Endothelial cell of umbilical vein (primary cell): ENCODE results near the gene LIPA. TPM values are rescaled to one million over a fixed set of nuclear protein-coding genes. Genes with fewer than 3 reads are reported as not detected.

Experiments used
- BruUV-seq: library from RNA; stranded (reverse); fragments of 400-500 nt; replicated peaks from 2 replicates; lab custom pipeline; 2021; lab: Mats Ljungman, UMichigan
- CTCF ChIA-PET: fragments of 300-600, 350-600 bp; sonication (Branson Sonifier 250); formaldehyde crosslinking; loops from one replicate; lab custom pipeline; 2021; ENCODE audit warnings: antibody characterized with exemption, inconsistent platforms; lab: Charles Lee
- POLR2A ChIA-PET: fragments of 300-600, 350-600 bp; sonication (Branson Sonifier 250); formaldehyde crosslinking; loops from one replicate; lab custom pipeline; 2021; ENCODE audit warnings: antibody characterized with exemption, inconsistent platforms; lab: Charles Lee
- DNase-seq: peaks from one replicate; pipeline ENCODE4 v3.0.0-alpha.2; 2011; ENCODE audit warnings: low read depth, low spot score
- FAIRE-seq: peaks from 2 replicates; lab custom pipeline; 2011; peaks lifted over from hg19 to GRCh38; lab: Jason Lieb, UNC
- H2AFZ ChIP-seq: 2 replicates; pipeline ENCODE4 v1.6.0; 2012; ENCODE audit warnings: low read depth, low read length, control low read depth, inconsistent platforms
- H3K27ac ChIP-seq: 2 replicates; pipeline ENCODE4 v1.5.1; 2011; ENCODE audit warnings: low read depth, mild to moderate bottlenecking, control low read depth, low read length, moderate library complexity; ENCODE audit not compliant: insufficient read depth
- H3K27me3 ChIP-seq, 2 experiments: 2 replicates each; pipeline versions ENCODE4 v1.6.0 to v1.6.1; 2011; ENCODE audit warnings: low read length in 2 of 2, mixed read lengths in 1 of 2; ENCODE audit not compliant: control insufficient read depth in 2 of 2, insufficient read depth in 2 of 2
- H3K36me3 ChIP-seq, 2 experiments: 2 replicates in 1 of 2; 3 replicates in 1 of 2; pipeline ENCODE4 v1.5.1; 2011; ENCODE audit warnings: low read length in 2 of 2, mild to moderate bottlenecking in 1 of 2, moderate library complexity in 1 of 2; ENCODE audit not compliant: control insufficient read depth in 2 of 2, insufficient read depth in 2 of 2; ENCODE audit errors: extremely low read depth in 1 of 2
- H3K4me1 ChIP-seq: 3 replicates; pipeline ENCODE4 v1.5.1; 2011; ENCODE audit warnings: mild to moderate bottlenecking, low read length; ENCODE audit not compliant: control insufficient read depth, insufficient read depth; ENCODE audit errors: extremely low read depth
- H3K4me2 ChIP-seq: 2 replicates; pipeline ENCODE4 v1.6.1; 2011; ENCODE audit warnings: low read length, control low read depth, mixed read lengths; ENCODE audit not compliant: insufficient read depth
- H3K4me3 ChIP-seq, 3 experiments: fragments of 200-600 bp in 1 of 3; sonication (generic), shearing (Covaris generic) in 1 of 3; replicated peaks in 1 of 3; 2 replicates each; pipeline ENCODE4 v1.5.1; 2011 to 2016; ENCODE audit warnings: control low read depth in 3 of 3, low read length in 3 of 3, mild to moderate bottlenecking in 2 of 3, inconsistent platforms in 1 of 3, low read depth in 1 of 3, moderate library complexity in 1 of 3; ENCODE audit not compliant: insufficient read depth in 1 of 3
- H3K79me2 ChIP-seq: 2 replicates; pipeline ENCODE4 v1.6.0; 2012; ENCODE audit warnings: low read length, inconsistent platforms; ENCODE audit not compliant: control insufficient read depth, insufficient read depth
- H3K9ac ChIP-seq: replicated peaks from 2 replicates; pipeline ENCODE3; 2011; ENCODE audit warnings: low read length, control low read depth; ENCODE audit not compliant: insufficient read depth; ENCODE audit errors: extremely low read depth
- H3K9me1 ChIP-seq: replicated peaks from 3 replicates; pipeline ENCODE4 v1.6.0; 2011; ENCODE audit warnings: mild to moderate bottlenecking, low read length; ENCODE audit not compliant: control insufficient read depth, insufficient read depth; ENCODE audit errors: extremely low read depth
- H3K9me3 ChIP-seq: replicated peaks from 2 replicates; pipeline ENCODE4 v1.5.1; 2012; ENCODE audit warnings: low read length, inconsistent platforms; ENCODE audit not compliant: control insufficient read depth, insufficient read depth
- H4K20me1 ChIP-seq: replicated peaks from 2 replicates; pipeline ENCODE3; 2011; ENCODE audit warnings: mild to moderate bottlenecking, low read length; ENCODE audit not compliant: control insufficient read depth, insufficient read depth; ENCODE audit errors: extremely low read depth
- EZH2 ChIP-seq: IDR thresholded peaks from 2 replicates; pipeline ENCODE4 v1.6.1; 2012; ENCODE audit warnings: borderline replicate concordance, low read depth, mild to moderate bottlenecking, moderate library complexity, low read length, inconsistent platforms; ENCODE audit not compliant: severe bottlenecking
- FOS ChIP-seq: IDR thresholded peaks from 2 replicates; pipeline ENCODE4 v1.6.1; 2011; ENCODE audit warnings: mild to moderate bottlenecking, low read length, moderate library complexity, borderline replicate concordance; ENCODE audit not compliant: insufficient read depth
- GATA2 ChIP-seq: IDR thresholded peaks from 2 replicates; pipeline ENCODE4 v1.7.0; 2011; ENCODE audit warnings: low read depth, mild to moderate bottlenecking, moderate library complexity, mixed read lengths, low read length; ENCODE audit not compliant: insufficient read length, insufficient read depth
- JUN ChIP-seq: IDR thresholded peaks from 2 replicates; pipeline ENCODE4 v1.6.1; 2011; ENCODE audit warnings: borderline replicate concordance, low read depth; ENCODE audit not compliant: insufficient read length, insufficient read depth
- MYC ChIP-seq: IDR thresholded peaks from one replicate; pipeline ENCODE4 v1.6.1; 2011; ENCODE audit warnings: mild to moderate bottlenecking, low read depth, low read length
- POLR2A ChIP-seq: IDR thresholded peaks from 2 replicates; pipeline ENCODE4 v1.6.1; 2012; ENCODE audit warnings: low read depth, mild to moderate bottlenecking, control low read depth, low read length
- POLR2AphosphoS5 ChIP-seq: IDR thresholded peaks from 2 replicates; pipeline ENCODE4 v1.6.1; 2012; ENCODE audit warnings: low read depth, mild to moderate bottlenecking, control low read depth, low read length, moderate library complexity; ENCODE audit not compliant: insufficient read depth
- dilution Hi-C: fragments of 300-500 bp; cut with MboI; formaldehyde crosslinking; loops from one replicate; pipeline ENCODE4 v1.15.0; 2019; ENCODE audit warnings: low sequenced_read_pairs; ENCODE audit not compliant: extremely low pct_ligation_motif_present
- intact Hi-C: fragments of 100-400 bp; cut with micrococcal nuclease; formaldehyde crosslinking; loops from one replicate; pipeline ENCODE4 v1.10.0; 2022
- polyA plus RNA-seq, 4 experiments: library from polyadenylated mRNA; depleted of rRNA in 3 of 4; stranded (reverse) in 3 of 4; unstranded in 1 of 4; fragments of >200 nt; gene quantifications; 2 replicates each; pipeline versions ENCODE4 v1.2.1 to v1.2.3, GENCODE V29; 2011 to 2012; ENCODE audit warnings: missing spikeins in 1 of 4
- total RNA-seq: library from RNA; stranded (reverse); gene quantifications from 2 replicates; pipeline ENCODE4 v1.2.3, GENCODE V29; 2021
- TF ChIP-seq, protein P1 (sequence below), 2 donors: IDR thresholded peaks; 1 replicate in 1 of 2; 2 replicates in 1 of 2; pipeline ENCODE4 v1.5.1; 2011; ENCODE audit warnings: low read length in 2 of 2, mild to moderate bottlenecking in 2 of 2, moderate library complexity in 2 of 2, control low read depth in 1 of 2, inconsistent platforms in 1 of 2, low read depth in 1 of 2; ENCODE audit not compliant: insufficient read depth in 1 of 2; ENCODE audit errors: extremely low read depth in 1 of 2
- TF ChIP-seq, protein P2 (sequence below): IDR thresholded peaks from 2 replicates; pipeline ENCODE4 v1.6.1; 2011; ENCODE audit not compliant: insufficient read depth, insufficient read length

The LIPA gene
- total and polyA plus RNA-seq, 2 donors (not counting 3 experiments of a cell fraction or from before 2014, with no cell fraction given): 24.0 to 41.1 TPM

DNA sequence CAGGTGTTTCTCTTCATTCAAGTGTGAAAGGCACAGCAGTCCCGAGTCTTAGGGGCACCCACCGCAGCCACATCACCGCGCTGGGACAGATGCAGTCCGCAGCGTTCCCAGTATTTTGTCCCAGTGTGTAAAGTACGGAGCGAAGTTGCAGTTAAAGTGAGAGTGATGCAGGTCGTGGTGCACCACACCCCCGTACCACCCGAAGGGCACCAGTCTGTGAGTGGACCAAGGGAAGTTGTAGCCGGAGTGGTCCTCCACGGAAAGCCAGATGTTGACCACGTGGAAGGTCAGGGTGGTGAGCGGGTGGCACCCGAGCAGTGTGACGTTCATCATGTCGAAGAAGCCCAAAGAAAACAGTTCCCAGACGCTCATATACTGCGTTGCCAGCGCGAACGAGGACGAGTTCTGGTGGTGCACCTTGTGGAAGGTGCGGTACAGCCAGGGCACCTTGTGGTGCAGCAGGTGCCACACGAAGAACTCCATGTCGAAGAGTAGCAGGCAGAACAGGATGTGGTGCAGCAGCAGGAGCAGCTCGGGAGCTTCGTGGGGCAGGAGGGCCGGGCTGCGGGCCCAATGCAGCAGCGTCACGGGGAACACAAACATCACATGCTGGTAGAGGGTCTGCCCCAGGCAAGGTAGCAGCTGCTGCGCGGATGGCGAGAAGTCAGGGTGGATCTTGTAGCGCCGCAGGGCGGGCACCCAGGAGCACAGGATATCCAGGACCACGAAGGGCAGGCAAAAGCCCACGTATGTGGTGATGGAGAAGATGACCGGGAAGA, 45.0 kb downstream of the LIPA start:
- ChIA-PET POLR2A (interaction anchor here (0.9 to 1.1 kb wide), 2 partner anchors 182 to 203 kb away, joined by 3 read pairs; no protein-coding TSS in a partner anchor), CTCF (interaction anchor here (0.7 to 6.4 kb wide), 12 partner anchors 9 to 623 kb away, joined by 3 to 52 read pairs (median 4); partner anchors contain the start of gene RNLS)
- Histone ChIP-seq H3K4me1 (peaks cover 21% of the 10 kb centered on the region), H3K4me3 (peak overlapping the region; percentile 34 to 84 (median 49)), H3K4me2 (peak overlapping the region; percentile 98), H3K9me1 (no peaks in the 10 kb centered on the region), H3K9me3 (no peaks in the 10 kb centered on the region), H2AFZ (peak overlapping the region; percentile 92), H4K20me1 (no peaks in the 10 kb centered on the region), H3K27me3 (peaks cover 16 to 27% of the 10 kb centered on the region in 2 experiments), H3K36me3 (no peaks in the 10 kb centered on the region), H3K79me2 (no peaks in the 10 kb centered on the region), H3K9ac (no peak overlapping the region), H3K27ac (no peak overlapping the region)
- BruUV-seq: no TSS peak
- intact Hi-C loops: loop anchor here (1.0 to 2.0 kb wide), 3 partner anchors 62 to 216 kb away; partner anchors contain the start of gene FAS
- no peak for DNase-seq
- dilution Hi-C loops: loop anchor here (25.0 kb wide), 1 partner anchor 219 kb away; the partner anchor contains the start of gene FAS
- no peak for FAIRE-seq
- no peak for TF ChIP-seq POLR2AphosphoS5
- no peak for TF ChIP-seq POLR2A
- TF ChIP-seq, protein P1, sequence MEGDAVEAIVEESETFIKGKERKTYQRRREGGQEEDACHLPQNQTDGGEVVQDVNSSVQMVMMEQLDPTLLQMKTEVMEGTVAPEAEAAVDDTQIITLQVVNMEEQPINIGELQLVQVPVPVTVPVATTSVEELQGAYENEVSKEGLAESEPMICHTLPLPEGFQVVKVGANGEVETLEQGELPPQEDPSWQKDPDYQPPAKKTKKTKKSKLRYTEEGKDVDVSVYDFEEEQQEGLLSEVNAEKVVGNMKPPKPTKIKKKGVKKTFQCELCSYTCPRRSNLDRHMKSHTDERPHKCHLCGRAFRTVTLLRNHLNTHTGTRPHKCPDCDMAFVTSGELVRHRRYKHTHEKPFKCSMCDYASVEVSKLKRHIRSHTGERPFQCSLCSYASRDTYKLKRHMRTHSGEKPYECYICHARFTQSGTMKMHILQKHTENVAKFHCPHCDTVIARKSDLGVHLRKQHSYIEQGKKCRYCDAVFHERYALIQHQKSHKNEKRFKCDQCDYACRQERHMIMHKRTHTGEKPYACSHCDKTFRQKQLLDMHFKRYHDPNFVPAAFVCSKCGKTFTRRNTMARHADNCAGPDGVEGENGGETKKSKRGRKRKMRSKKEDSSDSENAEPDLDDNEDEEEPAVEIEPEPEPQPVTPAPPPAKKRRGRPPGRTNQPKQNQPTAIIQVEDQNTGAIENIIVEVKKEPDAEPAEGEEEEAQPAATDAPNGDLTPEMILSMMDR (IDR thresholded peaks at IDR 0.05; ENCODE audit: extremely low read depth in 1 of 2, insufficient read depth in 1 of 2, low read depth in 1 of 2, low read length in 2 of 2): no peak
- TF ChIP-seq JUN: no peak
- TF ChIP-seq FOS: no peak
- no peak for TF ChIP-seq EZH2
- TF ChIP-seq, protein P2, sequence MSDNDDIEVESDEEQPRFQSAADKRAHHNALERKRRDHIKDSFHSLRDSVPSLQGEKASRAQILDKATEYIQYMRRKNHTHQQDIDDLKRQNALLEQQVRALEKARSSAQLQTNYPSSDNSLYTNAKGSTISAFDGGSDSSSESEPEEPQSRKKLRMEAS: no peak
- TF ChIP-seq MYC: no peak
- TF ChIP-seq GATA2: no peak
